Skin epidermis (tissue), 12 donors: ENCODE data around the gene C19orf12.
A peak's percentile ranks its signal among the peaks of the same experiment; 100 is the strongest.

Source experiments
- H3K27ac ChIP-seq, 21 experiments: fragments of 200-600 bp; sonication (generic) in 11 of 21; one replicate each; pipeline ENCODE4 v1.5.0; 2020; ENCODE audit warnings: mild to moderate bottlenecking in 3 of 21, inconsistent platforms in 2 of 21, moderate library complexity in 2 of 21
- H3K4me3 ChIP-seq, 7 experiments: fragments of 200-600 bp; sonication (generic) in 2 of 7; one replicate each; pipeline ENCODE4 v1.5.0; 2020; ENCODE audit warnings: inconsistent platforms in 2 of 7, mild to moderate bottlenecking in 2 of 7, moderate library complexity in 1 of 7

C19orf12 gene

GRCh38 chr19:29714953-29715700 is at the start of gene C19orf12:
TSS of gene C19orf12 (minus strand) at chr19:29715261. CDS start at chr19:29708413, 6,848 bp downstream.
- peak within 1 kb of the TSS; percentile 91 to 100 (median 99) for H3K27ac ChIP-seq
- peak within 1 kb of the TSS; percentile 61 to 98 (median 94) for H3K4me3 ChIP-seq

- Histone ChIP-seq H3K4me3 (no peak overlapping the region), H3K27ac (no peak overlapping the region)
Observed at GRCh38 chr19:29764361-29764760, 49.3 kb upstream of the C19orf12 start.

- H3K27ac ChIP-seq: no peak overlapping the region
Observed at GRCh38 chr19:29763196-29763595, 48.1 kb upstream of the C19orf12 start.

GRCh38 chr19:29761575-29762232 is 46.6 kb upstream of the C19orf12 start:
- H3K27ac ChIP-seq: no peak overlapping the region
- no peak overlapping the region for H3K4me3 ChIP-seq

More at GRCh38 chr19:29763196-29763595, 48.1 kb upstream of the C19orf12 start:
- H3K4me3 ChIP-seq: no peak overlapping the region

GRCh38 chr19:29760752-29761502 is 45.9 kb upstream of the C19orf12 start:
- no peak overlapping the region for H3K4me3 ChIP-seq
- no peak overlapping the region for H3K27ac ChIP-seq

- H3K27ac ChIP-seq: no peak overlapping the region
- no peak overlapping the region for H3K4me3 ChIP-seq
Observed at GRCh38 chr19:29759359-29759758, 44.3 kb upstream of the C19orf12 start.

GRCh38 chr19:29758863-29759262 is 43.8 kb upstream of the C19orf12 start:
- Histone ChIP-seq H3K4me3 (no peak overlapping the region), H3K27ac (no peak overlapping the region)

GRCh38 chr19:29757551-29757950 is 42.5 kb upstream of the C19orf12 start:
- H3K4me3 ChIP-seq: no peak overlapping the region
- no peak overlapping the region for H3K27ac ChIP-seq

GRCh38 chr19:29753934-29754305 is 38.9 kb upstream of the C19orf12 start:
- H3K4me3 ChIP-seq: no peak overlapping the region
- H3K27ac ChIP-seq: no peak overlapping the region

GRCh38 chr19:29753190-29753933 is 38.3 kb upstream of the C19orf12 start:
- Histone ChIP-seq H3K27ac (no peak overlapping the region), H3K4me3 (no peak overlapping the region)

GRCh38 chr19:29752450-29753025 is 37.5 kb upstream of the C19orf12 start:
- H3K27ac ChIP-seq: no peak overlapping the region

GRCh38 chr19:29751932-29752331 is 36.9 kb upstream of the C19orf12 start:
- Histone ChIP-seq H3K27ac (no peak overlapping the region), H3K4me3 (no peak overlapping the region)

More at GRCh38 chr19:29752450-29753025, 37.5 kb upstream of the C19orf12 start:
- no peak overlapping the region for H3K4me3 ChIP-seq

GRCh38 chr19:29750001-29750400 is 34.9 kb upstream of the C19orf12 start:
- H3K4me3 ChIP-seq: no peak overlapping the region
- no peak overlapping the region for H3K27ac ChIP-seq

- no peak overlapping the region for H3K27ac ChIP-seq
- H3K4me3 ChIP-seq: no peak overlapping the region
Observed at GRCh38 chr19:29748996-29749849, 34.2 kb upstream of the C19orf12 start.

GRCh38 chr19:29745253-29745652 is 30.2 kb upstream of the C19orf12 start:
- H3K27ac ChIP-seq: no peak overlapping the region
- H3K4me3 ChIP-seq: no peak overlapping the region

- H3K4me3 ChIP-seq: no peak overlapping the region
- H3K27ac ChIP-seq: no peak overlapping the region
Observed at GRCh38 chr19:29743681-29744080, 28.6 kb upstream of the C19orf12 start.

GRCh38 chr19:29741776-29742175 is 26.7 kb upstream of the C19orf12 start:
- no peak overlapping the region for H3K27ac ChIP-seq
- no peak overlapping the region for H3K4me3 ChIP-seq

- no peak overlapping the region for H3K4me3 ChIP-seq
- H3K27ac ChIP-seq: no peak overlapping the region
Observed at GRCh38 chr19:29741226-29741625, 26.2 kb upstream of the C19orf12 start.
